GM19324 (cell line): ENCODE data around the gene FER.

Experiments used
- ATAC-seq: cut with Tn5 transposase; IDR thresholded peaks from one replicate; pipeline ENCODE4 v1.9.1; 2021; ENCODE audit warnings: mild to moderate bottlenecking, moderate library complexity; ENCODE audit not compliant: unreplicated experiment, low FRiP score

The FER gene

GRCh38 chr5:109218818-109219217, 471.1 kb downstream of the FER start:
- ATAC-seq, result no peak

GRCh38 chr5:109223531-109223930, 475.8 kb downstream of the FER start:
- ATAC-seq, result no peak

- ATAC-seq, result no peak
Measured at GRCh38 chr5:109224276-109224882, 476.7 kb downstream of the FER start.

GRCh38 chr5:109225716-109226625, 478.3 kb downstream of the FER start:
- no peak for ATAC-seq

- no peak for ATAC-seq
Measured at GRCh38 chr5:109230369-109230768, 482.7 kb downstream of the FER start.

- ATAC-seq, result no peak
Measured at GRCh38 chr5:109231331-109231730, 483.6 kb downstream of the FER start.

- ATAC-seq, result no peak
Measured at GRCh38 chr5:109234381-109234780, 486.7 kb downstream of the FER start.

- ATAC-seq, result no peak
Measured at GRCh38 chr5:109239456-109239855, 491.8 kb downstream of the FER start.

- no peak for ATAC-seq
Measured at GRCh38 chr5:109242518-109242917, 494.8 kb downstream of the FER start.

- no peak for ATAC-seq
Measured at GRCh38 chr5:109246395-109246794, 498.7 kb downstream of the FER start.
